Breast epithelium (tissue), 3 donors: ENCODE results near the gene VPS13C.

Experiments used
- POLR2A ChIP-seq: fragments of 450-650 bp; IDR thresholded peaks from one replicate; pipeline ENCODE4 v1.6.1; 2016; ENCODE audit warnings: antibody characterized with exemption, mild to moderate bottlenecking, moderate library complexity
- TF ChIP-seq, protein P1 (sequence below), 3 donors: fragments of 450-650 bp; IDR thresholded peaks; one replicate each; pipeline ENCODE4 v1.5.1; 2016 to 2017; ENCODE audit warnings: antibody characterized with exemption in 3 of 3, mild to moderate bottlenecking in 3 of 3, moderate library complexity in 3 of 3

GRCh38 chr15:62089616-62090015 is 29.4 kb upstream of the VPS13C start:
- no peak for TF ChIP-seq POLR2A
- TF ChIP-seq, protein P1, sequence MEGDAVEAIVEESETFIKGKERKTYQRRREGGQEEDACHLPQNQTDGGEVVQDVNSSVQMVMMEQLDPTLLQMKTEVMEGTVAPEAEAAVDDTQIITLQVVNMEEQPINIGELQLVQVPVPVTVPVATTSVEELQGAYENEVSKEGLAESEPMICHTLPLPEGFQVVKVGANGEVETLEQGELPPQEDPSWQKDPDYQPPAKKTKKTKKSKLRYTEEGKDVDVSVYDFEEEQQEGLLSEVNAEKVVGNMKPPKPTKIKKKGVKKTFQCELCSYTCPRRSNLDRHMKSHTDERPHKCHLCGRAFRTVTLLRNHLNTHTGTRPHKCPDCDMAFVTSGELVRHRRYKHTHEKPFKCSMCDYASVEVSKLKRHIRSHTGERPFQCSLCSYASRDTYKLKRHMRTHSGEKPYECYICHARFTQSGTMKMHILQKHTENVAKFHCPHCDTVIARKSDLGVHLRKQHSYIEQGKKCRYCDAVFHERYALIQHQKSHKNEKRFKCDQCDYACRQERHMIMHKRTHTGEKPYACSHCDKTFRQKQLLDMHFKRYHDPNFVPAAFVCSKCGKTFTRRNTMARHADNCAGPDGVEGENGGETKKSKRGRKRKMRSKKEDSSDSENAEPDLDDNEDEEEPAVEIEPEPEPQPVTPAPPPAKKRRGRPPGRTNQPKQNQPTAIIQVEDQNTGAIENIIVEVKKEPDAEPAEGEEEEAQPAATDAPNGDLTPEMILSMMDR (IDR thresholded peaks at IDR 0.05) = no peak
